ENCODE measurements around the gene CAPN5.
A peak's percentile ranks its signal among the peaks of the same experiment; 100 is the strongest.

CAPN5 gene

GRCh38 chr11:77127235-77127911 is 60.6 kb downstream of the CAPN5 start:
- Histone ChIP-seq H2AFZ (ENCODE audit: low read length) (no peak overlapping the region), H3K79me2 (ENCODE audit: insufficient read depth, low read length) (no peaks in the 10 kb centered on the region), H3K36me3 (ENCODE audit: insufficient read depth, low read length) (no peaks in the 10 kb centered on the region), H4K20me1 (ENCODE audit: insufficient read depth, low read length) (no peaks in the 10 kb centered on the region), H3K4me3 (ENCODE audit: low read depth, low read length, poor library complexity, severe bottlenecking) (peak overlapping the region; percentile 10), H3K4me2 (ENCODE audit: low read length) (peak overlapping the region; percentile 41), H3F3A (ENCODE audit: insufficient read depth, low read length) (no peaks in the 10 kb centered on the region), H3K27me3 (ENCODE audit: insufficient read depth, low read length) (0 out of 2 replicates have a peak, but pooled peaks cover 4% of the 10 kb centered on the region), H3K9me3 (ENCODE audit: low read length) (no peaks in the 10 kb centered on the region), H3K27ac (ENCODE audit: low read depth, low read length, poor library complexity, severe bottlenecking) (no peak overlapping the region), H3K4me1 (ENCODE audit: insufficient read depth, low read length, severe bottlenecking) (no peaks in the 10 kb centered on the region), H3K9ac (ENCODE audit: low read length) (no peak overlapping the region), H3K9me2 (ENCODE audit: low read depth, low read length) (no peaks in the 10 kb centered on the region)
- peak; percentile 94 for TF ChIP-seq CTCF (IDR thresholded peaks at IDR 0.05; ENCODE audit: low read length)
- TF ChIP-seq EZH2 (IDR thresholded peaks at IDR 0.05; ENCODE audit: borderline replicate concordance, low read length) = no peak

GRCh38 chr11:77127920-77128691 is 61.3 kb downstream of the CAPN5 start, which contains the start of gene MYO7A:
MYO7A (plus strand) TSS chr11:77128246; CDS start chr11:77130635, 2,389 bp downstream.
- H3K4me1 ChIP-seq (ENCODE audit: insufficient read depth, low read length, severe bottlenecking) = no peaks in the 10 kb centered on the region
- H3K9ac ChIP-seq (ENCODE audit: low read length) = no peak within 1 kb of the TSS
- no peaks in the 10 kb centered on the region for H3K36me3 ChIP-seq (ENCODE audit: insufficient read depth, low read length)
- H2AFZ ChIP-seq (ENCODE audit: low read length) = no peak within 1 kb of the TSS
- H4K20me1 ChIP-seq (ENCODE audit: insufficient read depth, low read length) = no peaks in the 10 kb centered on the region
- H3K9me2 ChIP-seq (ENCODE audit: low read depth, low read length) = no peaks in the 10 kb centered on the region
- peak within 1 kb of the TSS; percentile 41 for H3K4me2 ChIP-seq (ENCODE audit: low read length)
- no peaks in the 10 kb centered on the region for H3K79me2 ChIP-seq (ENCODE audit: insufficient read depth, low read length)
- 0 out of 2 replicates have a peak, but pooled peaks cover 4% of the 10 kb centered on the region for H3K27me3 ChIP-seq (ENCODE audit: insufficient read depth, low read length)
- no peaks in the 10 kb centered on the region for H3K9me3 ChIP-seq (ENCODE audit: low read length)
- TF ChIP-seq EZH2 (IDR thresholded peaks at IDR 0.05; ENCODE audit: borderline replicate concordance, low read length) (no peak), CTCF (IDR thresholded peaks at IDR 0.05; ENCODE audit: low read length) (no peak)
- H3F3A ChIP-seq (ENCODE audit: insufficient read depth, low read length) = no peaks in the 10 kb centered on the region
- H3K4me3 ChIP-seq (ENCODE audit: low read depth, low read length, poor library complexity, severe bottlenecking) = peak within 1 kb of the TSS; percentile 10
- no peak within 1 kb of the TSS for H3K27ac ChIP-seq (ENCODE audit: low read depth, low read length, poor library complexity, severe bottlenecking)

- Histone ChIP-seq H3K4me1 (ENCODE audit: insufficient read depth, low read length, severe bottlenecking) (no peaks in the 10 kb centered on the region), H4K20me1 (ENCODE audit: insufficient read depth, low read length) (no peaks in the 10 kb centered on the region), H3K9ac (ENCODE audit: low read length) (no peak overlapping the region), H3K4me2 (ENCODE audit: low read length) (no peak overlapping the region), H3K27ac (ENCODE audit: low read depth, low read length, poor library complexity, severe bottlenecking) (no peak overlapping the region), H3K9me2 (ENCODE audit: low read depth, low read length) (no peaks in the 10 kb centered on the region), H3K79me2 (ENCODE audit: insufficient read depth, low read length) (no peaks in the 10 kb centered on the region), H3K9me3 (ENCODE audit: low read length) (no peaks in the 10 kb centered on the region), H2AFZ (ENCODE audit: low read length) (no peak overlapping the region), H3F3A (ENCODE audit: insufficient read depth, low read length) (no peaks in the 10 kb centered on the region), H3K27me3 (ENCODE audit: insufficient read depth, low read length) (0 out of 2 replicates have a peak, but pooled peaks cover 4% of the 10 kb centered on the region), H3K4me3 (ENCODE audit: low read depth, low read length, poor library complexity, severe bottlenecking) (no peak overlapping the region), H3K36me3 (ENCODE audit: insufficient read depth, low read length) (no peaks in the 10 kb centered on the region)
- no peak for TF ChIP-seq EZH2 (IDR thresholded peaks at IDR 0.05; ENCODE audit: borderline replicate concordance, low read length)
- no peak for TF ChIP-seq CTCF (IDR thresholded peaks at IDR 0.05; ENCODE audit: low read length)
Observed at GRCh38 chr11:77129069-77129841, 62.5 kb downstream of the CAPN5 start.
